A549 (cell line): ENCODE measurements around the gene SLC5A8. TPM values are rescaled to one million over a fixed set of nuclear protein-coding genes. Genes with fewer than 3 reads are reported as not detected.

ENCODE experiments used
- ATAC-seq, 2 experiments: fragments of 200-7000 bp in 1 of 2; fragments of >200 bp in 1 of 2; cut with Nextera tagmentation in 1 of 2; cut with Tn5 transposase in 1 of 2; 3 replicates each; pipeline versions ENCODE4 v1.8.0 to v1.9.1; 2018 to 2020; ENCODE audit warnings: mild to moderate bottlenecking in 1 of 2, moderate library complexity in 1 of 2
- CTCF ChIA-PET: fragments of 300-600 bp; sonication (Branson Sonifier 250); formaldehyde crosslinking; extraction: SDS; loops from one replicate; lab custom pipeline; 2021; ENCODE audit warnings: antibody characterized with exemption, inconsistent platforms; lab: Yijun Ruan, JAX
- POLR2A ChIA-PET: fragments of 350-600 bp; formaldehyde crosslinking; extraction: SDS; loops from one replicate; lab custom pipeline; 2021; ENCODE audit warnings: antibody characterized with exemption, inconsistent platforms; lab: Yijun Ruan, JAX
- DNase-seq, 2 experiments: peaks; one replicate each; pipeline versions ENCODE4 v3.0.0 to v3.0.0-alpha.2; 2011 to 2016; ENCODE audit warnings: low read depth in 1 of 2, low spot score in 1 of 2
- FAIRE-seq: peaks from 2 replicates; lab custom pipeline; 2011; peaks lifted over from hg19 to GRCh38; lab: Jason Lieb, UNC
- H3K27ac ChIP-seq, 2 experiments: fragments of >200 bp; sonication (Bioruptor Twin); formaldehyde crosslinking; 3 replicates each; pipeline ENCODE4 v1.5.1; 2016 to 2017
- H3K4me1 ChIP-seq: fragments of >200 bp; sonication (Bioruptor Twin); formaldehyde crosslinking; 3 replicates; pipeline ENCODE4 v1.6.1; 2016
- H3K4me2 ChIP-seq: fragments of >200 bp; sonication (Bioruptor Twin); formaldehyde crosslinking; 3 replicates; pipeline ENCODE4 v1.6.1; 2016
- H3K4me3 ChIP-seq: fragments of >200 bp; sonication (Bioruptor Twin); formaldehyde crosslinking; 3 replicates; pipeline ENCODE4 v1.5.1; 2016
- H3K9me3 ChIP-seq: fragments of >200 bp; sonication (Bioruptor Twin); formaldehyde crosslinking; 3 replicates; pipeline ENCODE4 v1.6.1; 2016
- ATOH8 ChIP-seq: fragments of 250-450 bp; sonication (Bioruptor Pico); IDR thresholded peaks from 2 replicates; pipeline ENCODE4 v1.5.0; 2020; ENCODE audit warnings: low read depth, mild to moderate bottlenecking, moderate library complexity
- BCL3 ChIP-seq: fragments of >200 bp; sonication (Bioruptor Twin); formaldehyde crosslinking; IDR thresholded peaks from 3 replicates; pipeline ENCODE4 v1.6.1; 2016
- BHLHE40 ChIP-seq: IDR thresholded peaks from 2 replicates; pipeline ENCODE4 v1.6.1; 2012; ENCODE audit warnings: low read depth, low read length, inconsistent platforms
- CBX8 ChIP-seq: fragments of 200-600 bp; sonication (generic); IDR thresholded peaks from 2 replicates; pipeline ENCODE4 v1.6.1; 2016
- CEBPB ChIP-seq, 2 experiments: fragments of >200 bp in 1 of 2; sonication (Bioruptor Twin) in 1 of 2; formaldehyde crosslinking in 1 of 2; IDR thresholded peaks; 2 replicates each; pipeline ENCODE4 v1.6.1; 2012 to 2016
- CHD2 ChIP-seq: fragments of 150-350 bp; IDR thresholded peaks from 2 replicates; pipeline ENCODE4 v1.6.1; 2014; ENCODE audit warnings: low read length; ENCODE audit not compliant: partially characterized antibody
- CHD4 ChIP-seq: fragments of 200-600 bp; sonication (generic); IDR thresholded peaks from 2 replicates; pipeline ENCODE4 v1.6.1; 2016; ENCODE audit warnings: antibody characterized with exemption, mild to moderate bottlenecking, borderline replicate concordance
- EHF ChIP-seq: fragments of 250-450 bp; sonication (Bioruptor Pico); IDR thresholded peaks from 2 replicates; pipeline ENCODE4 v1.5.0; 2020; ENCODE audit warnings: mild to moderate bottlenecking
- EHMT2 ChIP-seq: fragments of 200-600 bp; sonication (generic); IDR thresholded peaks from 2 replicates; pipeline ENCODE4 v1.6.1; 2016; ENCODE audit warnings: antibody characterized with exemption, low read depth, mild to moderate bottlenecking, moderate library complexity
- EP300 ChIP-seq, 2 experiments: fragments of >200 bp; sonication (Bioruptor Twin); formaldehyde crosslinking; IDR thresholded peaks; 2 replicates in 1 of 2; 3 replicates in 1 of 2; pipeline ENCODE4 v1.6.1; 2016 to 2017
- ESRRA ChIP-seq: fragments of 150-350 bp; IDR thresholded peaks from 2 replicates; pipeline ENCODE4 v1.6.1; 2014; ENCODE audit warnings: mild to moderate bottlenecking, low read length, borderline replicate concordance
- FOSB ChIP-seq: fragments of 250-450 bp; sonication (Bioruptor Pico); IDR thresholded peaks from 2 replicates; pipeline ENCODE4 v1.5.0; 2020; ENCODE audit warnings: mild to moderate bottlenecking, moderate library complexity
- FOSL2 ChIP-seq, 2 experiments: fragments of 450-650 bp in 1 of 2; fragments of >200 bp in 1 of 2; sonication (Bioruptor Twin) in 1 of 2; formaldehyde crosslinking; IDR thresholded peaks; 2 replicates each; pipeline versions ENCODE4 v1.5.0 to v1.6.1; 2016 to 2020; ENCODE audit warnings: mild to moderate bottlenecking in 1 of 2, moderate library complexity in 1 of 2
- FOXS1 ChIP-seq: fragments of 250-450 bp; sonication (Bioruptor Pico); IDR thresholded peaks from 2 replicates; pipeline ENCODE4 v1.5.0; 2020; ENCODE audit warnings: mild to moderate bottlenecking, moderate library complexity
- HOXA7 ChIP-seq: fragments of 250-450 bp; sonication (Bioruptor Pico); IDR thresholded peaks from 2 replicates; pipeline ENCODE4 v1.5.0; 2020; ENCODE audit warnings: mild to moderate bottlenecking, moderate library complexity
- HOXB13 ChIP-seq: fragments of 250-450 bp; sonication (Bioruptor Pico); IDR thresholded peaks from 2 replicates; pipeline ENCODE4 v1.5.0; 2020; ENCODE audit warnings: low read depth, mild to moderate bottlenecking, moderate library complexity
- HOXB5 ChIP-seq: fragments of 250-450 bp; sonication (Bioruptor Pico); IDR thresholded peaks from 2 replicates; pipeline ENCODE4 v1.5.0; 2020; ENCODE audit warnings: mild to moderate bottlenecking, moderate library complexity
- JUN ChIP-seq, 2 experiments: fragments of >200 bp; sonication (Bioruptor Twin); formaldehyde crosslinking; IDR thresholded peaks; 2 replicates in 1 of 2; 3 replicates in 1 of 2; pipeline ENCODE4 v1.6.1; 2016 to 2017
- JUNB ChIP-seq: fragments of >200 bp; sonication (Bioruptor Twin); formaldehyde crosslinking; IDR thresholded peaks from 2 replicates; pipeline ENCODE4 v1.6.1; 2016
- KDM5A ChIP-seq: fragments of 200-600 bp; sonication (generic); IDR thresholded peaks from 2 replicates; pipeline ENCODE4 v1.6.1; 2016; ENCODE audit warnings: antibody characterized with exemption, mild to moderate bottlenecking
- MAZ ChIP-seq: fragments of 150-350 bp; IDR thresholded peaks from 2 replicates; pipeline ENCODE4 v1.6.1; 2014; ENCODE audit warnings: antibody characterized with exemption, low read depth, low read length, borderline replicate concordance
- MYC ChIP-seq: IDR thresholded peaks from 2 replicates; pipeline ENCODE4 v1.6.1; 2012; ENCODE audit warnings: mild to moderate bottlenecking, inconsistent platforms, low read length, improper control_type of control experiment, borderline replicate concordance
- NPAS2 ChIP-seq: fragments of 250-450 bp; sonication (Bioruptor Pico); IDR thresholded peaks from 2 replicates; pipeline ENCODE4 v1.8.0; 2022; ENCODE audit warnings: mild to moderate bottlenecking, moderate library complexity, borderline replicate concordance
- NR3C1 ChIP-seq: fragments of >200 bp; sonication (Bioruptor Twin); formaldehyde crosslinking; IDR thresholded peaks from 3 replicates; pipeline ENCODE4 v1.6.1; 2017
- POLR2A ChIP-seq: IDR thresholded peaks from 2 replicates; pipeline ENCODE4 v1.6.1; 2012; ENCODE audit warnings: mild to moderate bottlenecking, low read length
- RARB ChIP-seq: fragments of 250-450 bp; sonication (Bioruptor Pico); IDR thresholded peaks from 2 replicates; pipeline ENCODE4 v1.8.0; 2021; ENCODE audit warnings: mild to moderate bottlenecking, moderate library complexity
- RNF2 ChIP-seq: fragments of 200-600 bp; sonication (generic); IDR thresholded peaks from 2 replicates; pipeline ENCODE4 v1.6.1; 2016; ENCODE audit warnings: low read depth, mild to moderate bottlenecking, antibody characterized with exemption, moderate library complexity, borderline replicate concordance
- ZC3H11A ChIP-seq: fragments of 450-650 bp; IDR thresholded peaks from 2 replicates; pipeline ENCODE4 v1.6.1; 2014; ENCODE audit warnings: antibody characterized with exemption, mild to moderate bottlenecking
- ZSCAN20 ChIP-seq: fragments of 250-450 bp; sonication (Bioruptor Pico); IDR thresholded peaks from 2 replicates; pipeline ENCODE4 v1.8.0; 2022; ENCODE audit warnings: mild to moderate bottlenecking, moderate library complexity
- WGBS: methylation state at CpG from one replicate; pipeline ENCODE4 v1.1.6; 2017; ENCODE audit errors: missing lambda C conversion rate; 5-methylcytosine and 5-hydroxymethylcytosine counted together
- polyA plus RNA-seq, 4 experiments: library from polyadenylated mRNA; depleted of rRNA in 3 of 4; stranded (reverse); fragments of >200 nt; fragmentation: RNase III in 1 of 4; extraction: RNeasy Plus Mini Kit Qiagen cat#74134 plus additional on column Dnase treatment in 1 of 4; gene quantifications; 2 replicates in 3 of 4; 3 replicates in 1 of 4; pipeline ENCODE4 v1.2.3, GENCODE V29; 2011 to 2017
- TF ChIP-seq, protein P1 (sequence below): fragments of 250-450 bp; sonication (Bioruptor Pico); IDR thresholded peaks from 2 replicates; pipeline ENCODE4 v1.5.0; 2021; ENCODE audit warnings: mild to moderate bottlenecking, moderate library complexity, borderline replicate concordance

Gene SLC5A8
- polyA plus RNA-seq, 2 of the 4 experiments (the other 2 are of a cell fraction): not detected

DNA sequence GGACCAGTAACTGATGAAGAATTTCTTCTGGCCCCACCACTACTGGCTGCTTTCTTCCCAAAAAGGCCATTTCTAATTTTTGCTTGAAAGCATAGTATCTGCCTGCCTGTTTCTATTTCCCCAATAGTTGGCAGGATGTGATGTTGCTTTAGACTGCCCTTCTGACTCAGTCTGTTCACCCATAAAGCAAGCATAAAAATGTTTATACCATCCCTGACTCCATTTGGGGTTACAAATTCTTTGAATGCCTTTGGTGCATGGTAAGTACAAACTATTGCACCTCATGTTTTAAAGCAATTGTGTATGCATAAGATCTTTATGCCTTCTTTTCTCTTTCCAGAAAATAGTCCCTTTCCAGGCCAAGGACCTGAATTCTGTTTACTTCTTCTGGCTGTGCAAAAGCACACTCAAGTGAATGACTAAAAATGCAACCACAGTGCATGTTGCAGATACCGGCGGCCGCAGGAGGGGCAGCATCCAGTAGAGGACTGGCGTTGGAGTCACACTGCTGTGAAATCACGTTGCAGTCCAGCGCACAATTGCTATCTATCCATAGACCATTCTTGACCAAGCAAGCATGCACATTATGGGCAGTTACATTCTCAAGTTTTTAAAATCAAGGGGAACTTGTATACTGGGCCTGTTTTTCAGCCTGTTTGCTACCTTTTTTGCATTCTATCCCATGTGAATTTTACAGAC, 82.4 kb downstream of the SLC5A8 start:
- CTCF ChIA-PET: interaction anchor here (1.0 kb wide), 1 partner anchor 13 kb away, joined by 4 read pairs; no protein-coding TSS in a partner anchor
- H3K4me1 ChIP-seq: no peaks in the 10 kb centered on the region
- no peaks in the 10 kb centered on the region for H3K9me3 ChIP-seq
- TF ChIP-seq KDM5A (no peak), BHLHE40 (no peak)
- H3K4me3 ChIP-seq: no peak overlapping the region
- POLR2A ChIA-PET: no interaction called here
- ATAC-seq: no peak
- WGBS: 21% methylated on average over 6 of the region's 6 CpGs
- no peak for FAIRE-seq
- DNase-seq: no peak
- H3K4me2 ChIP-seq: no peak overlapping the region
- no peak overlapping the region for H3K27ac ChIP-seq

DNA sequence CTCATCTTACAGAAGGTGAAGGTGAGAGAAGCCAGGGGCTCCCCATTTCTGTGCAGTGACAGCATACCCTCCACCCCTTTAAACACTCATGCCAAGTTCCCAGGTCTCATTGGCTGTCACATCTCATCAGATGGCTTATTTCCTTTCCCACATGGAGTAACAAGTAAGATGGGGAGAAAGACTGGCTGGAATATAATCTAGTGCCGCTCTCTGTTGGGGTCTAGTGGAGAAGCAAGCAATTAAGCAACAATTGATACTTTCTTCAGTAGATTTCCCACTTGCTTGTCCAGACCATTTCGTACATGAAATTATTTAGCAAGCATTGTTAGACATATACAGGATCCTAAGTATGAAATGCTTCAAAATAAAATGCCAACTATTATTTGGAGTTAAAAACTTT, 92.2 kb downstream of the SLC5A8 start:
- ATAC-seq (no peak), FAIRE-seq (no peak), DNase-seq (no peak)
- Histone ChIP-seq H3K4me3 (no peak overlapping the region), H3K4me1 (no peaks in the 10 kb centered on the region), H3K9me3 (no peaks in the 10 kb centered on the region), H3K27ac (no peak overlapping the region), H3K4me2 (no peak overlapping the region)
- POLR2A ChIA-PET: no interaction called here
- CTCF ChIA-PET: no interaction called here
- TF ChIP-seq HOXB5 (CRISPR knock-in tag) (no peak), HOXA7 (no peak), FOSL2 (IDR thresholded peaks at IDR 0.05) (no peak), FOSL2 (CRISPR knock-in tag; IDR thresholded peaks at IDR 0.05) (no peak), NPAS2 (CRISPR knock-in tag) (no peak), HOXB13 (CRISPR knock-in tag) (no peak), EHMT2 (no peak), MYC (no peak), NR3C1 (no peak), RNF2 (no peak), CHD4 (no peak), ATOH8 (no peak), ZC3H11A (no peak), POLR2A (no peak), CEBPB (IDR thresholded peaks at IDR 0.05) (no peak), ZSCAN20 (CRISPR knock-in tag) (no peak)
- WGBS: 18% methylated on average over 2 of the region's 2 CpGs

GRCh38 chr12:101116911-101117310, 93.1 kb downstream of the SLC5A8 start:
- Histone ChIP-seq H3K9me3 (no peaks in the 10 kb centered on the region), H3K4me1 (no peaks in the 10 kb centered on the region), H3K27ac (no peak overlapping the region), H3K4me3 (no peak overlapping the region), H3K4me2 (no peak overlapping the region)
- ChIA-PET POLR2A (no interaction called here), CTCF (no interaction called here)
- WGBS: 3% methylated on average over 4 of the region's 4 CpGs
- ATAC-seq (no peak), DNase-seq (no peak), FAIRE-seq (no peak)
- TF ChIP-seq RARB (CRISPR knock-in tag): no peak

GRCh38 chr12:101115326-101115725, 94.7 kb downstream of the SLC5A8 start:
- no peak for ATAC-seq
- WGBS: 3% methylated on average over 2 of the region's 2 CpGs
- CTCF ChIA-PET: no interaction called here
- Histone ChIP-seq H3K4me1 (no peaks in the 10 kb centered on the region), H3K4me3 (no peak overlapping the region), H3K9me3 (no peaks in the 10 kb centered on the region), H3K27ac (no peak overlapping the region)
- DNase-seq: no peak
- no peak for TF ChIP-seq CHD4
- no peak for TF ChIP-seq CHD2
- TF ChIP-seq BHLHE40: no peak
- no peak for TF ChIP-seq JUN (IDR thresholded peaks at IDR 0.05)
- TF ChIP-seq BCL3: no peak
- TF ChIP-seq ZC3H11A: no peak
- TF ChIP-seq EHF (CRISPR knock-in tag): no peak
- TF ChIP-seq CEBPB (IDR thresholded peaks at IDR 0.05): no peak
- no peak for TF ChIP-seq MAZ
- TF ChIP-seq CBX8: no peak
- no peak for TF ChIP-seq JUNB
- TF ChIP-seq EP300 (IDR thresholded peaks at IDR 0.05): no peak
- no peak for TF ChIP-seq FOXS1 (CRISPR knock-in tag)
- no peak for TF ChIP-seq RARB (CRISPR knock-in tag)
- no peak for TF ChIP-seq FOSB (CRISPR knock-in tag)
- TF ChIP-seq, protein P1, sequence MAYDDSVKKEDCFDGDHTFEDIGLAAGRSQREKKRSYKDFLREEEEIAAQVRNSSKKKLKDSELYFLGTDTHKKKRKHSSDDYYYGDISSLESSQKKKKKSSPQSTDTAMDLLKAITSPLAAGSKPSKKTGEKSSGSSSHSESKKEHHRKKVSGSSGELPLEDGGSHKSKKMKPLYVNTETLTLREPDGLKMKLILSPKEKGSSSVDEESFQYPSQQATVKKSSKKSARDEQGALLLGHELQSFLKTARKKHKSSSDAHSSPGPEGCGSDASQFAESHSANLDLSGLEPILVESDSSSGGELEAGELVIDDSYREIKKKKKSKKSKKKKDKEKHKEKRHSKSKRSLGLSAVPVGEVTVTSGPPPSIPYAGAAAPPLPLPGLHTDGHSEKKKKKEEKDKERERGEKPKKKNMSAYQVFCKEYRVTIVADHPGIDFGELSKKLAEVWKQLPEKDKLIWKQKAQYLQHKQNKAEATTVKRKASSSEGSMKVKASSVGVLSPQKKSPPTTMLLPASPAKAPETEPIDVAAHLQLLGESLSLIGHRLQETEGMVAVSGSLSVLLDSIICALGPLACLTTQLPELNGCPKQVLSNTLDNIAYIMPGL (CRISPR knock-in tag): no peak
- no peak for TF ChIP-seq ESRRA
- no peak for TF ChIP-seq EHMT2
- TF ChIP-seq, all 56 proteins: peak for 0
- no peak overlapping the region for H3K4me2 ChIP-seq
- POLR2A ChIA-PET: no interaction called here
- no peak for FAIRE-seq
